Umbilical cord (tissue), 2 donors: ENCODE data around the gene RNASET2. TPM values are rescaled to one million over a fixed set of nuclear protein-coding genes. Genes with fewer than 3 reads are reported as not detected.
A peak's percentile ranks its signal among the peaks of the same experiment; 100 is the strongest.
"Not testable (repeated sequence)": the region's sequence is repeated elsewhere in the genome, so short reads cannot be mapped to it uniquely, and the experiment has no call there.

Experiments
- DNase-seq: peaks from one replicate; pipeline ENCODE4 v3.0.0-alpha.2; 2015; ENCODE audit warnings: low spot score
- total RNA-seq: library from RNA; depleted of rRNA; stranded (reverse); fragments of >200 nt; gene quantifications from one replicate; pipeline ENCODE4 v1.2.3, GENCODE V29; 2014; ENCODE audit warnings: low replicate concordance; ENCODE audit not compliant: insufficient read depth

RNASET2 gene
- total RNA-seq, 1 donor from 2014 or later, result 90.0 TPM

DNA sequence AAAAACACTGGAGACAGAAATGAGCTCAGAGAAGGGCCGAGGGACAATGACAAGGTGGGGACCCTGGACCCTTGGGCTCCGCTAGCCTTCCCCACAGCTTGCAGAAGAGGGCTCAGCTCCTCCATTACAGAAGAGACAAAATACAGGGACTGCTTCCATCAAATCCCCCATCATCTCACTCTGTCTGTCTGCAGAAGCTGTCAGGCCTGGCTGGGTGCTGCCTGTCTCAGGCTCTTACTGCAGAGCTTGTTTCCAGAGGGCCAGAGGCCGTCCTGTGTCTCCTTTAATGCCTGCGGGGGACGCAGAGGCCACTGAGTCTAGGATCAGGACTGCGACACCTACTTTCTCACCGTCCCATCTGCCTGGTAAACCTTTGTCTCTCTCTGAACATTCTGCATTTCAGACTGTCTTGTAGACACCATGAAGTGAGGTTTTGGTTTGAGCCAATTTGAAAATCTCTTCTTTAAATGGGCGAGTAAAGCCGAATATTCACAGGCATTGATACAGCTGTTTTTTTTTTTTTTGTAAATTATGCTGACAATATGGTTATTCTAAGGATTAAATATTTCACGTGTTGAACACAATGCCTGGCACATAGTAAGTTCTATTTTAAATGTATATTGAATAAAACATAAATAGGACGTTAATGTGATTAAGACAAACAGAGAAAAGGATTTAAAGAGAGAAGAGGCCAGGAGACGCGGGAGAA lies 28.3 kb downstream of the RNASET2 start:
- no peak for DNase-seq

DNA sequence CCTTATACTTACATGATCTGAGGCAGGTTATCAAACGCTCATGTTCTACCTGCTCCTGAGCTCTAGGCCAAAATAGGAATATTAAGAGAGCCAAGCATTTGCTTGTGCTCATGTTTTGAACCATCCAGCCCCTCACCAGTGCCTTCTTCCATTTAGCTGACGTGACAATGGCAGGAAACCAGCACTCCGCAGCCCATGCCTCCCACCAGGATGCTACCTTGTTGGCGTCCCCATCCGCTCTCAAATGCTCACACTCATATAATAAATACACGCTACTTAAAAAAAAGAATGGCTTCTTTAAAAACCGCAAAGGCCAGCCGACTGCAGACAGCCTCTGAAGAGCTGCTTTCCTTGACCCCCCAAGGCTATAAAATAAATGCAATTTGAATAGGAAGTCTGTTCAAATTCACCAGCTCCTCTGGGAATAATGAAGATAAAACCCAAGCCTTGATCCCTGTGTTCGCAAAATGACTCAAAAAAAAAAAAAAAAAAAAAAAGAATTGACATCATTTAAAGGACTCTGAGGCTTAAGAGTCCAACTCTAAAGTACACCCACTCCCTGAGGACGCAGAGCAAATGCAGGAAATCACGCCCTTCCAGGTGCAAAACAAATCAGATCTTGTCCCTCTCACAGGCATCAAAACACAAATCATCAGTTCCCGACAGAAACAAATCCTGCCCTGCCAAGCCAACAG lies 29.0 kb downstream of the RNASET2 start:
- DNase-seq, result peak; percentile 15

DNA sequence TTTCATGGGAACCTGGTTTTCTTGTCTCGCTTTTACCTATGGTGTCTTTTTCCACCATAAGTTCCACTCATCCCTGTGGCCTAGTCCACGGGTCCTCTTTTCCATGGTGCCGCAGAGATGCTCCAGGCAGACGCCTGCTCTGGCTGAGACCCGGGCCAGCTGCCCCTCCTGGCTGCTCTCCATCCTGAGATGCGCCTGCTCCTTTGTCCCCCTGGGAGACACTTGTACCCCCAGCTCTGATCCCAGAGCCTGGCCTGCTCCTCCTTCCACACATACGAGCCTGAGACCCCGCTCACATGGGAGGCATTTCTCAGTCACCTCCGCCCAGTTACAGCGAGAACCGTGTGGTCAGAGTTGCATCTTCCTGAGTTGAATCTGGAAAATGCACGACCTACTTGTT lies 29.6 kb downstream of the RNASET2 start:
- DNase-seq, result no peak

DNA sequence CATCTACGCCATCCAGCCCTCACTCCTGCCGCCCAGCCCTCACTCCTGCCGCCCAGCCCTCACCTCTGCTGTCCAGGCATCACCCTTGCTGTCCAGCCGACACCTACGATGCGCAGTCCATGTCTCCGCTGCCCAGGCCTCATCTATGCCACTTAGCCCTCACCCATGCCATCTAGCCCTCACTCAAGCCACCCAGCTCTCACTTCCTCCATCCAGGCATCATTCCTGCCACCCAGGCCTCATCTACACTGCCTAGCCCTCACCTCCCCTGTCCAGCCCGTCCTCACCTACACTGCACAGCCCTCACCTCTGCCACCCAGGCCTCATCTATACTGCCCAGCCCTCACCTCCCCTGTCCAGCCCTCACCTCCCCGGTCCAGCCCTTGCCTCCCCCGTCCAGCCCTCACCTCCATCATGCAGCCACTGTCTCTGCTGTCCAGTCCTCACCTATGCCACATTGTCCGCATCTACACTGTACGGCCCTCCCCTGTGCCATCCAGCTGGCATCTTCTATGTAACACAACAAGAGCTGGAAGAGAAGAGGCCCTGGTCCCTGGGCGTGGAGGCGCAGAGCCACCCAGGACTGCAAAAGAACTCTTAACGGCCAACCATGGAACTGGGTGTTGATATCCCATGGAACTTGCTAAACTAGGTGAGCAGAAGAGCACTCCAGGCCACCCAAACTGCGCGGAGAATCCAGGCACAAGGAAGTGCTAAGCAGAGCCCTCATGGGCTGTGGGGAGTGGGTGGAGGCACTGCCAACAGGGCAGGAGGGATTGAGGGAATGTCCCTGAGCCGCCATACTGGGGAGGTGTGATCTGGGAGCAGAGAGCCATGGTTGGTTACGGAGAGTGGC lies 31.0 kb downstream of the RNASET2 start:
- no peak for DNase-seq

DNA sequence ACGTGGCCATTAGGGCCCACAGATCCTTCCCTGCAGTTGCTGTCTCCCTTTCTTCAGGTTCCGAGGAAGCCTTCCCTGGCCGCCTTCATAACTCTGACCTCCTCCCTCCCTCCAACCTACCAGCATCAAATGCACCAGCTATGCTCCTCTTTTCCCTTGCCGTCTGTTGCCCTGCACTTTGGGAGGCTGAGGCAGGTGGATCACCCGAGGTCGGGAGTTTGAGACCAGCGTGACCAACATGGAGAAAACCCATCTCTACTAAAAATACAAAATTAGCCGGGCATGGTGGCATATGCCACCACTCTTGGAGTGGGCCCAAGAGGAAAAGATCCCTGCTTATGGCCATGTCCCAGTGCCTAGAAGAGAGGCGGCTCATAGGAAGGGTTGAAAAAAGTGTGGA lies 31.8 kb downstream of the RNASET2 start:
- DNase-seq, result no peak

DNA sequence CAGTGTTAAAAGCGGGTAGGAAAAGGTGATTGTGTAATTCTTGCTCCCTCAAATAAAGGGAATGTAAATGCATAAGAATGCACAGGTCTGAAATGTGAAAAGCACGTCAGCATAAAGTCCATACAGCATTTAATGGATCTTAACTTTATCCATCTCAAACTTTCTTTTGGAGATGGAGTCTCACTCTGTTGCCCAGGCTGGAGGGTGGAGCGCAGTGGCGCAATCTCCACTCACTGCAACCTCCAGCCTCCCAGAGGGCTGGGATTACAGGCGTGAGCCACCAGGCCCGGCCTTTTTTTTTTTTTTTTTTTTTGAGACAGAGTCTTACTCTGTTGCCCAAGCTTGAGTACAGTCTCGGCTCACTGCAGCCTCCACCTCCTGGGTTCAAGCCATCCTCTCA lies 33.4 kb downstream of the RNASET2 start:
- no peak for DNase-seq

DNA sequence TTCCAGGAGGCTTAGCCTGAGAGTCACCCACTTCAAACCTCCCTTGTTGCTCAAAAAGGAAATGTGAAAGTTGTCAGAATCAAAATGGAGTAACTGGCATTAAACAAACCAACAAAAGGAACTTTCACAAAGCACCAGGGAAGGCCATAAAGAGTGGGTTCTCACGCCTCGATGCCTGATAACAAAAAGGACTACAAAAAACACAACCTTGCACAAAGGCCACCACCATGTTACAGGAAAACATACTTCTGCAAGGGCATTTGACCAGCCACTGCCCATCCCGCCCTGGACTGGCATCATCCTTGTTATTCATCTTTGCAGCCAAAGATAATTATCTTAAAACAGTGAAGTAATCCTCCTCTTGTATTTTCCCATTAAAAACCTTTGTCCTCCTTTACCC lies 34.8 kb downstream of the RNASET2 start:
- DNase-seq, result no peak

DNA sequence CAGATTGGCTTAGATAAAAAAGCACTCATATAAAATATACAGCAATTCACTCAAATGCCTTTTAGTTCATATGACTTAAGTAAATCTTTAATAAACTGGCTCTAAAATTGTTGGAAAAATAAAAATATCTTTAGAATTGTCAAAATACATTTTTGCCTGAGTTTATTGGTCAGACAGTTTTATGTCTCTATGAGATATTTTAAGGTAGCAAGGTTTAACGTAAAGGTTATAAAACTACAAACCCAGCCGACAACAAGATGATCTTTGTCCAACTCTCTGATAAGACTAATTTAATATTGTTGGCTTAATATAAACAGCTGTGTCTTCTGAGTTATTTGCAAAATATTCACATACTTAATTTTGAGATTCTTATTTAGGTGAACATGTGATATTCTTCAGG lies 39.5 kb downstream of the RNASET2 start:
- no peak for DNase-seq

DNA sequence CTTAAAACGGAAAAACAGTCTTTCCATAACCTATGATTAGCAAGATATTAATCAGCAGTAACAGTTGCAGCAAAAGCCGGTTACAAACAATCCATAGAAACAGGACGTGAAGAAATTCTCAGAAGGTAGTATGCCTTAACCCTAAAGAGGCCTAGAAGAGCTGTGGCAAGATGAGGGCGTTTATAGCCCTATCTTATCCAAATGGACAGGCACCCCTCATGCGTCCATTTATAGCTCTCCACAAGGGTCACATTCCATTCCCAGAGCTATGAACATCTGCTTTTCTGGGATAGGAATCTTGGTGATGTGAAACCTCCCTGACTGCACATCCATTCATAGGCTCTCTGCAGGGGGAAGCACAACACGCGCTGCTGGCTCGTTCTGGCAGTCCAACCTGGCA lies 40.9 kb downstream of the RNASET2 start:
- not testable (repeated sequence) for DNase-seq

DNA sequence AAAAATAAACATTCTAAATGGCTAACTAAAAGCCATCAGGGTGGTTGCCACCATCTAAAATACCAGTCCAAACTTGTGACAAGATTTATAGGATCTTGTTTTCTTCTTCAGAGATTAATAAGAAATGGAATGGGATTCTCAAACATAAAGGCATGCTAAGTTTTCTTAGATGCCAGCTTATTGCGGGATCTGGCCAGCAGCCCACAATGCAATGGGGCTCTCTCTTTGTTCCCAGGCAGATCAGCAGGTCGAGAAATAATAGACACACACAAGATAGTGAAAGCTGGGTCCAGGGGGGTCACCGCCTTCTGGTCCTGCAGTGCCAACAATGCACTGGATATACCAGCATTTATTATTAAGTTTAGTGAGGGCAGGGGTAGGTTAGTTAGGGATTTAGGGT lies 41.4 kb downstream of the RNASET2 start:
- DNase-seq, result not testable (repeated sequence)

DNA sequence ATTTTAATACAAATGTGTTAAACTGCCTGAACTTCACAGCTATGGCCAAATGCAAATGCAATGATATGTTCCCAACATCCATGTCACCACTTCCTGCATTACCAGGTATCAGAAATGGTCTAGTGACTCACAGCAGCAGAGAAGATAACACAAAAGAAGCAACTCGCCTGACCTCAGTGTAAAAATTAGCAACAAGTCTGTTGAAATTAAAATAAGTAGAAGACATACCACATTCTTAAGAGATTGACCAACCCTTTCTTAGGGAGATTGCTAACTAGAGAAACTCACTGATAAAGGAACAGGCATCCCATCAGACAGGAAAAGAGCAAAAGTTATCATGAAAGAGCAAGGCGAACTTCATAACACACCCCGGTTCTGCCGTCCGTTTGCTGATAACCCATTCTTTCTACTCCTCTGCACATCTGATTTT lies 45.1 kb downstream of the RNASET2 start:
- no peak for DNase-seq

DNA sequence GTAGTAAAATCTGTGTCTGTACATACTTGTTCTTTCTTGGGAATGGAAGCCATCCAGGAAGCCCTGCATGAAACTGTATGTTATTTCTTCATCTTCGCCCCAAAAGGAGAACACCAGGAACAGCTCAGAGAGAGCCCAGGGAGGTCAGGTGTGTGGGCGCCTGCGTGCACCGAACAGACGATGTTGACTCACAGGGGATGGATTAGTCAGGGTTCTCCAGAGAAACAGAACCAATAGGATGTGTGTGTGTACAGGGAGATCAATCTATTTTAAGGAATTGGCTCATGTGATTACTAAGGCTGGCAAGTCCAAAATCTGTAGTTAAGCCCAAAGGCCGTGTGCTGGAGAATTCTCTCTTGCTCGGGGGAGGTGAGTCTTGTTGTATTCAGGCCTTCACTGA lies 45.7 kb downstream of the RNASET2 start:
- no peak for DNase-seq

DNA sequence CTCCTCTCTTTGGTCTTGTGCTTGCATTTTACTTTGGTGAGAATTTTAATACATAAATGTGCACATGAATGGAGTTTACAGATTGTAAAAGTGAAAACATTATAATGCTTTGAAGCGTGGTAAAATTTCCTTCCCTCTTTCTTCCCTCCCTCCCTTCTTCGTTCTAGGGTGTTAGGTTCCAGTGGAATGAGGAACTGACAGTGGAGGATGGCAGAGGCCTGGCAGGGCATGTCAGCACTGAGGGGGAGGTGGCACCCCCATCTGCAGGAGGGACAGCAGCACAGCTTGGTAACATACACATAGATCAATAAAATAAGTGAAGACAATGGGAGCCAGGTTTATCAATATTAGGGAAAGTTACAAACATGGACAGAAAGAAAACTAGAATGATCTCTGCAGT lies 47.5 kb downstream of the RNASET2 start:
- DNase-seq, result no peak

DNA sequence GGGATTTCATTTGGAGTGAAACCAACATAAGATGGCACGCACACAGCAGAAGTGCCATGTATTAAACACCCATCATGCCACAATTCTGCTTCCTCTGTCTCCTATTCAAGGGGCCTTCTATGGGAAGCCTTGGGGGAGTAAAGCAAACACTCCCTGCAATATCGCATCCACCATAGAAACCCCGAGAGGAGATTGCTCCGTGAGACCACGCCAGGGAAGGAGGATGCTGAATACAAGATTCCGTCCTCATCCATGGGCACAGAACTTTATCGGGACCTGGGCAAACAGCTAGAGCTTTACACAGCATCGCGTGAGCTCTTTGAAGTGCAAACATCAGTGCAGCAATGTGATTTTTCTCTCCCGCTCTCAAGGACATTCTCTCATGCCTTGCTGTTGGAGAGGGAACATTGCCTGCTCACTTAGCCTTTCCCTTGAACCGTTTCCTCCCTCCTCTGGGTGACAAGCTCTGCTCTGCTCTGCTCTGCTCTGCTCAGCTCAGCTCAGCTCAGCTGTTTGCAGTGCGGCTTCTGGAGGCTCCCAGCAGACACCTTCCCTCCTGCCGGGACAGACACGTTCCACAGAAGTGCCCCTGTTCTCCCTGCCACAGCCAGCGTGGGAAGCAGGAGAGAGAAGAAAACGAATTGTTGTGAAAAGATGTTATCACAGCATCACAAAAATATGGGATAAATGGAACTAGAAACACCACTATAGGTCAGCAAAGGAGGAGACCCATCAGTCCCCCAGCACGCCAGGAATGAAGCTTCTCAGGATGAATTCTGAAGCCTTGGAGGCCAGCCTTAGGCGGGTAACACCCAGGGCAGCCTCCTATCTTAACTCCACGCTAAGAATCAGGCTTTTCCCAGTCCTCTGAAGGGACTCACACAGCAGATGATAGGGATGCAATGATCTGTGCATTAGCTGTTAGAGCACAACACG lies 48.2 kb downstream of the RNASET2 start:
- no peak for DNase-seq

DNA sequence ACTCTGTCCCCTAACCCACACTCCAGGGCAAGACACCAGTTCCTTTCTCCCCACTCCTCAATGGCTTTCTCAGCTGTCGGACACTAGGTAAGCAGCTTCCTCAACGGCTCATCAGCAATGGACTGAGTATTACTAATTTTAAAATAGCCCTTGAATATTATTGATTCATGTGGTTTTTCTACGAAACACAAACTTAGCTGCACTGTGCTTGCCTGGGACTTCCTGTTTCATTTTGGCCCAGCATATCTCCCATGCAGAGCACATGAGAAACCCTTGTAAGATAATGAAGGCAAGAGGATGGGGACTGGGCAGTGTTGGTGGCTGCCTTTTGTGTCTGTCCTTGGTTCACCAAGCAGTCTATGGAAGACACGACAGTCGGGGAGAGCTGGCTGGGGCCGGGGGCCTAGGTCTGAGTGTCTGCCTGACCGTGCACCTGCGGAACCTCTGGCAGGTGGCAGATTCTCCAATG lies 48.9 kb downstream of the RNASET2 start:
- DNase-seq, result no peak

DNA sequence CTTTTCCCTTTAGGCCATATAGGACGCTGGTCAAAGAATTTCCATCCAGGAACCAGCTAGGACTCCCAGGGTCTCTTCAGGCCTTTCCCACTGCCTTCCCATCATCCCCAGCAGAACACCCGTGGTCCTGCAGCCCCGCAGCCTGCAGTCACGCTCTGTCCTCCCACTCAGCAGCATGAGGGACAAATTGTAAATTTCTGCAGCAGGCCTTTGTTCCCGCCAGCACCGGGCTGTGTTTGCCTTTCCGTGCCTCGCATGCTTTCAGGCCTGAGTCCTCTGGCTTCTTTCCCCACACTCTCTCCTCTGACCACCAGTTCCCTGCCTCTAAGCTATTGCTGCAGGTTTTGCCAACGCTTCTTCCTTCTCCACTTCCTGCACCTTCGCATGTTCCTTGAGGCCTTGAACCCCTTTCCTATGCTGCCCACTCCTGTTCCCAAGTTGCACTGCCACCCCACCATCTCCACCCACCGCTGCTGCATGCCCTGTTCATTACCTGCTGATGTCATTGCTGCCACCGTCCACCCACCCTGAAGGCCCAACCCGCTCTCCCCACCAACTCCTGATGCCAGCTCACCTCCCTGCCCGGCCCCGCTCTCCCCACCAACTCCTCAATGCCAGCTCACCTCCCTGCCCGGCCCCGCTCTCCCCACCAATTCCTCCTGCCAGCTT lies 49.8 kb downstream of the RNASET2 start:
- no peak for DNase-seq

DNA sequence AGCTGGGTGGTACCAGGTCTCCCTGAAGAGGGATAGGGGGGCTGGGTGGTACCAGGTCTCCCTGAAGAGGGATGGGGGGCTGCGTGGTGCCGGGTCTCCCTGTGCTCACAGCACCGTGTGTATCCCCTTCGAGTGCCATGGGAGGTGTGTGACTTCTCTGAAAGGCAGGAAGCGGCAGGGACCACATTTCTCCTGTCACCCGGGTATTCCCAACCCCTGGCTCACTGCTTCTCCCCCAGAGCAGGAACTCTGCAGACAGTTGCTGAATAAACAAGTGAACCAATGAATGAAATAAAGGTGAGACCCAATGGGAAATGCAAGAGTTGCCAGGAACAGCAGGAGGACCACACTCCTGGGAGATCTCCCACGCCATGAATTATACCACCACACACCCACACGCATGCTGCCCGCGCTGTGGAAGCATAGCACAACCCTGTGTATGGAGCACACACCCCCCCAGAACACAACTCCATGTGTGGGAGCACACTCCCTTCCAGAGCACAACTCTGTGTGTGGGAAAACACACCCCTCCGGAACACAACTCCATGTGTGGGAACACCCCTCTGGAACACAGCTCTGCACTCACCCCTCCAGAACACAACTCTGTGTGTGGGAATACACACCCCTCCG lies 50.7 kb downstream of the RNASET2 start:
- no peak for DNase-seq

DNA sequence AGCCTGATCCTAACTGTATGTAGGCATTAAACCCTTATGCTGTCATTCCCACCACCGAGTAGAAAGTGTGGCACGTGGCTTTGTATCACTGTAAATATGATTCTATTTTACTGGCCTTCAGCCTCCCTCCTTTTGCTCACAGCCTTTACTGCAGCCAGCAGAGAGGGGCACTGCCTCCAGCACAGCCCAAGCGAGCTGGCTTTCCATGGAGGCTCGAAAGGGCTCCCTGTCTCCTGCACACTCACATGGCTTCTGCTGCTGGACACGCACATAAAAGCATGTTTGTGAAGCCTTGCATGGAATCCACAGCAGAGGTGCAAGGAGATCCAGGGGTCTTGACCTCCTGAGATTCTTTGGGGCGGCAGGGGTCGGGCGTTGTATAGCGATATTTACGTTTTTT lies 51.3 kb downstream of the RNASET2 start:
- DNase-seq, result no peak

DNA sequence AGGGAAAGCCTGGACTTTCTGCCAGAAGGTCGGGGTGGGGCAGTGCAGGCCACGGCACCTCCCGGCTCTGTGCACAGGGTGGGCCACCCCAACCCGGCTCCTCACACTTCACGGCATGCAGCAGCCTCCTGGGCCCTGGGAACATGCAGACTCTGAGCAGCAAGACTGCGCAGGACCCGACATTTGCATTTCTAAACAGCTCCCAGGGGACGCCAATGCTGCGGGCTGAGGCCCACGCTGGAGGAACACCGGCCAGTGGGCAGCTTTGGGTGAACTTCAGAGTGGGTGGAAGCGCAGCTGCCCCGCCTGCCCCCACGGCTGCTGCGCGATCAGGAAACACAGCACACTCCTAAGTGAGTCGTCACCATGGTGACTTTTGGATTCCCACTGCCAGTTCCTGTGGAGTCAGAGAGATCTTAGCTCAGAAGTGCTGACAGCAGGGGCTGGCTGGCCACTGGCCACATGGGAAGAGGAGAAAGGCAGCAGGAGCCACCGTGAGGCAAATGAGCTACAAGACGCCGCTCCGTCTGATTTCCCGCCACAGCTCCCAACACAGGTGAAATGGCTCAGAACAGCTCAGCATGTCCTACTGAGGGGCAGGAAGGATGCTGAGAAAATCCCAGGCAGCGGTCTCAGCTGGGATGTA lies 52.1 kb downstream of the RNASET2 start:
- peak; percentile 38 for DNase-seq

DNA sequence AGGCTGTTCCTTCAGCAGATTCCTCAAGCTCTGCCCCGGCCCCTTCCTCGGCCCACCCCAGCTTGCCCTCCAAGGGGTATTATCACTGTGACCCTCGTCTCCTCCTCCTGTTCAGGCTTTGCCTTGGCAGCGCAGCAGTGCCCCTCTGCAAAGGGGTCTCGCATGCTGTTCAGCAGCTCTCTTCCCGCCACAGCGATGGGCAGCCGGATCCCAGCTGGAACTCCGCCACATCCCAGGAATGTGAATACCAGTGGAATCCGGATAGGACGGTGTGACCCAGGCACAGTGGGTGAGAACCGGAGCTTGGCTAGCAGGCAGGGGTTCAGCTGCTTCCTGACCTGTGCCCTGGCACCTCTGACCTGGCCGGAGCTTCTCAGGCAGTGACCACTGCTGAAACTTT lies 52.9 kb downstream of the RNASET2 start:
- no peak for DNase-seq
